Thyroid gland (tissue), 4 donors: Measurements from ENCODE around the gene ARL14EP.

Experiments
- CTCF ChIP-seq, 6 experiments: fragments of 200-600 bp in 3 of 6; fragments of 450-650 bp in 3 of 6; sonication (generic) in 3 of 6; IDR thresholded peaks; one replicate each; pipeline ENCODE4 v1.5.1; 2016 to 2019; ENCODE audit warnings: antibody characterized with exemption in 6 of 6, mild to moderate bottlenecking in 2 of 6, inconsistent platforms in 1 of 6, moderate library complexity in 1 of 6
- POLR2A ChIP-seq, 2 donors: fragments of 450-650 bp; IDR thresholded peaks; one replicate each; pipeline ENCODE4 v1.6.1; 2017; ENCODE audit warnings: antibody characterized with exemption in 2 of 2, mild to moderate bottlenecking in 2 of 2, moderate library complexity in 1 of 2

GRCh38 chr11:30295178-30295885 lies 27.6 kb upstream of the ARL14EP start:
- no peak for TF ChIP-seq CTCF (IDR thresholded peaks at IDR 0.05)
- TF ChIP-seq POLR2A (IDR thresholded peaks at IDR 0.05), result no peak
